IMR-90 (cell line): ENCODE results near the gene SH3RF3. TPM values are rescaled to one million over a fixed set of nuclear protein-coding genes. Genes with fewer than 3 reads are reported as not detected.

Experiments
- ATAC-seq: fragments of 200-7000 bp; cut with Tn5 transposase; 2 replicates; pipeline ENCODE4 v1.9.1; 2020; ENCODE audit warnings: low read depth, mild to moderate bottlenecking, moderate library complexity
- BruUV-seq: library from RNA; stranded (reverse); fragments of 400-500 nt; replicated peaks from 2 replicates; lab custom pipeline; 2021; lab: Mats Ljungman, UMichigan
- CTCF ChIA-PET: fragments of 300-600 bp; formaldehyde crosslinking; extraction: SDS; loops from one replicate; lab custom pipeline; 2021; ENCODE audit warnings: antibody characterized with exemption; lab: Yijun Ruan, JAX
- POLR2A ChIA-PET: fragments of 300-600 bp; sonication (Branson Sonifier 250); formaldehyde crosslinking; loops from one replicate; lab custom pipeline; 2022; ENCODE audit warnings: antibody characterized with exemption; ENCODE audit not compliant: unreplicated experiment; lab: Charles Lee
- DNase-seq: peaks from one replicate; pipeline ENCODE4 v3.0.0; 2013
- H2AFZ ChIP-seq: replicated peaks from 2 replicates; pipeline ENCODE3; 2013; ENCODE audit warnings: low read length, mild to moderate bottlenecking; ENCODE audit not compliant: poor library complexity
- H2AK5ac ChIP-seq: 2 replicates; pipeline ENCODE4 v1.6.1; 2013; ENCODE audit warnings: low read depth, low read length, inconsistent platforms
- H2AK9ac ChIP-seq: replicated peaks from 2 replicates; pipeline ENCODE3; 2013; ENCODE audit warnings: mild to moderate bottlenecking, low read depth, low read length, moderate library complexity; ENCODE audit not compliant: poor library complexity
- H2BK120ac ChIP-seq: 2 replicates; pipeline ENCODE4 v1.6.1; 2013; ENCODE audit warnings: low read depth, low read length, inconsistent platforms
- H2BK15ac ChIP-seq: 3 replicates; pipeline ENCODE4 v1.6.1; 2013; ENCODE audit warnings: low read depth, low read length, inconsistent platforms
- H2BK20ac ChIP-seq: 2 replicates; pipeline ENCODE4 v1.6.1; 2013; ENCODE audit warnings: low read depth, mild to moderate bottlenecking, inconsistent platforms, low read length, moderate library complexity
- H2BK5ac ChIP-seq: 2 replicates; pipeline ENCODE4 v1.6.1; 2013; ENCODE audit warnings: mild to moderate bottlenecking, low read depth, low read length, inconsistent platforms; ENCODE audit not compliant: poor library complexity, severe bottlenecking
- H3K14ac ChIP-seq: replicated peaks from 2 replicates; pipeline ENCODE4 v1.6.1; 2013; ENCODE audit warnings: low read depth, low read length, inconsistent platforms
- H3K18ac ChIP-seq: 2 replicates; pipeline ENCODE4 v1.6.1; 2013; ENCODE audit warnings: low read depth, low read length, control low read depth
- H3K23ac ChIP-seq: 2 replicates; pipeline ENCODE4 v1.6.1; 2013; ENCODE audit warnings: low read depth, low read length, inconsistent platforms
- H3K27ac ChIP-seq: 2 replicates; pipeline ENCODE4 v1.5.1; 2013; ENCODE audit warnings: mild to moderate bottlenecking, control low read depth, low read length; ENCODE audit not compliant: insufficient read depth
- H3K27me3 ChIP-seq: 2 replicates; pipeline ENCODE4 v1.6.1; 2013; ENCODE audit warnings: low read length; ENCODE audit not compliant: control insufficient read depth, insufficient read depth
- H3K36me3 ChIP-seq: 2 replicates; pipeline ENCODE4 v1.6.1; 2013; ENCODE audit warnings: low read length, mixed read lengths; ENCODE audit not compliant: control insufficient read depth, insufficient read depth
- H3K4ac ChIP-seq: 2 replicates; pipeline ENCODE4 v1.6.1; 2013; ENCODE audit warnings: low read depth, low read length, inconsistent platforms
- H3K4me1 ChIP-seq: 2 replicates; pipeline ENCODE4 v1.6.1; 2013; ENCODE audit warnings: low read length, mixed read lengths; ENCODE audit not compliant: control insufficient read depth, insufficient read depth
- H3K4me2 ChIP-seq: 2 replicates; pipeline ENCODE4 v1.6.1; 2013; ENCODE audit warnings: low read depth, mild to moderate bottlenecking, control low read depth, low read length, moderate library complexity
- H3K4me3 ChIP-seq: 2 replicates; pipeline ENCODE4 v1.5.1; 2013; ENCODE audit warnings: low read depth, mild to moderate bottlenecking, control low read depth, low read length, moderate library complexity; ENCODE audit not compliant: insufficient read depth
- H3K56ac ChIP-seq: 2 replicates; pipeline ENCODE4 v1.6.1; 2013; ENCODE audit warnings: low read length, inconsistent platforms; ENCODE audit not compliant: insufficient read depth; ENCODE audit errors: extremely low read depth
- H3K79me1 ChIP-seq, 2 experiments: 2 replicates each; pipeline ENCODE4 v1.6.1; 2013; ENCODE audit warnings: low read length in 2 of 2, inconsistent platforms in 1 of 2, low read depth in 1 of 2
- H3K9ac ChIP-seq: 2 replicates; pipeline ENCODE4 v1.6.1; 2013; ENCODE audit warnings: low read depth, low read length, control low read depth
- H3K9me1 ChIP-seq: 2 replicates; pipeline ENCODE4 v1.6.1; 2013; ENCODE audit warnings: low read length, inconsistent platforms; ENCODE audit not compliant: insufficient read depth
- H3K9me3 ChIP-seq: 2 replicates; pipeline ENCODE4 v1.6.1; 2013; ENCODE audit warnings: low read length; ENCODE audit not compliant: control insufficient read depth, insufficient read depth
- H4K20me1 ChIP-seq: 2 replicates; pipeline ENCODE4 v1.6.1; 2013; ENCODE audit warnings: low read length, inconsistent platforms; ENCODE audit not compliant: insufficient read depth
- H4K5ac ChIP-seq: 2 replicates; pipeline ENCODE4 v1.6.1; 2013; ENCODE audit warnings: mild to moderate bottlenecking, low read depth, low read length, control low read depth
- H4K8ac ChIP-seq, 2 experiments: 2 replicates each; pipeline ENCODE4 v1.6.1; 2013; ENCODE audit warnings: low read depth in 2 of 2, low read length in 2 of 2, control low read depth in 1 of 2, inconsistent platforms in 1 of 2
- H4K91ac ChIP-seq: 2 replicates; pipeline ENCODE4 v1.6.1; 2013; ENCODE audit warnings: low read depth, low read length, inconsistent platforms; ENCODE audit not compliant: insufficient read depth
- BHLHE40 ChIP-seq: fragments of 150-350 bp; IDR thresholded peaks from 2 replicates; pipeline ENCODE4 v1.6.1; 2016; ENCODE audit warnings: mild to moderate bottlenecking, low read depth, low read length
- CHD1 ChIP-seq: IDR thresholded peaks from 2 replicates; pipeline ENCODE4 v1.6.1; 2012; ENCODE audit warnings: low read depth, low read length, improper control_type of control experiment
- CTCF ChIP-seq: conservative IDR thresholded peaks from 2 replicates; pipeline ENCODE4 v1.5.1; 2012; ENCODE audit warnings: mild to moderate bottlenecking, low read depth, low read length, improper control_type of control experiment
- ELK1 ChIP-seq: fragments of 150-350 bp; IDR thresholded peaks from 2 replicates; pipeline ENCODE4 v1.6.1; 2016; ENCODE audit warnings: low read depth, mild to moderate bottlenecking, low read length, moderate library complexity, borderline replicate concordance
- FOS ChIP-seq: fragments of 150-350 bp; IDR thresholded peaks from 2 replicates; pipeline ENCODE4 v1.6.1; 2016; ENCODE audit warnings: low read depth, low read length
- MAFK ChIP-seq: IDR thresholded peaks from 2 replicates; pipeline ENCODE4 v1.6.1; 2012; ENCODE audit warnings: low read depth, low read length, improper control_type of control experiment
- MAZ ChIP-seq: IDR thresholded peaks from 2 replicates; pipeline ENCODE4 v1.6.1; 2012; ENCODE audit warnings: low read depth, mild to moderate bottlenecking, low read length, improper control_type of control experiment, moderate library complexity, borderline replicate concordance
- MXI1 ChIP-seq: IDR thresholded peaks from 2 replicates; pipeline ENCODE4 v1.6.1; 2012; ENCODE audit warnings: low read depth, mild to moderate bottlenecking, low read length, moderate library complexity, borderline replicate concordance
- NFE2L2 ChIP-seq: fragments of 150-350 bp; IDR thresholded peaks from 2 replicates; pipeline ENCODE4 v1.6.1; 2016; ENCODE audit warnings: low read depth, mild to moderate bottlenecking, low read length
- RAD21 ChIP-seq: IDR thresholded peaks from 2 replicates; pipeline ENCODE4 v1.6.1; 2012; ENCODE audit warnings: low read length, improper control_type of control experiment
- RCOR1 ChIP-seq: IDR thresholded peaks from 2 replicates; pipeline ENCODE4 v1.6.1; 2012; ENCODE audit warnings: mild to moderate bottlenecking, low read length, improper control_type of control experiment; ENCODE audit not compliant: insufficient replicate concordance
- SMC3 ChIP-seq: fragments of 150-350 bp; IDR thresholded peaks from 2 replicates; pipeline ENCODE4 v1.6.1; 2016; ENCODE audit warnings: low read depth, mild to moderate bottlenecking, antibody characterized with exemption, low read length, moderate library complexity
- USF2 ChIP-seq: fragments of 150-350 bp; IDR thresholded peaks from 2 replicates; pipeline ENCODE4 v1.6.1; 2017; ENCODE audit warnings: mild to moderate bottlenecking, antibody characterized with exemption, low read length, low read depth
- WGBS, 2 experiments: methylation state at CpG; one replicate each; pipeline versions ENCODE4 v1.1.5 to v1.1.7; 2013; ENCODE audit warnings: missing lambda C conversion rate in 2 of 2; ENCODE audit not compliant: insufficient read length in 1 of 2; ENCODE audit errors: extremely low coverage in 2 of 2; 5-methylcytosine and 5-hydroxymethylcytosine counted together
- dilution Hi-C: fragments of 300-500 bp; cut with HindIII; formaldehyde crosslinking; loops from one replicate; pipeline ENCODE4 v1.14.3; 2018; ENCODE audit warnings: low sequenced_read_pairs; ENCODE audit not compliant: unreplicated experiment
- in situ Hi-C: fragments of 300-500 bp; cut with MboI; formaldehyde crosslinking; loops from 3 replicates; pipeline ENCODE4 v1.14.3; 2019; ENCODE audit warnings: low sequenced_read_pairs, inconsistent platforms, mixed read lengths
- intact Hi-C: fragments of 100-400 bp; cut with micrococcal nuclease; formaldehyde crosslinking; loops from 2 replicates; pipeline ENCODE4 v1.10.0; 2022
- polyA plus RNA-seq, 3 experiments: library from polyadenylated mRNA; depleted of rRNA; stranded (reverse); fragments of >200 nt; gene quantifications; 2 replicates each; pipeline ENCODE4 v1.2.3, GENCODE V29; 2012; ENCODE audit warnings: low replicate concordance in 1 of 3
- total RNA-seq: library from RNA; depleted of rRNA; stranded (reverse); fragments of >200 nt; gene quantifications from 2 replicates; pipeline ENCODE4 v1.2.3, GENCODE V29; 2012

The SH3RF3 gene
- total and polyA plus RNA-seq, 2 of the 4 experiments (the other 2 are of a cell fraction): 3.4 to 5.3 TPM

- Histone ChIP-seq H3K79me1 (peaks cover 5 to 13% of the 10 kb centered on the region in 2 experiments; a peak in 2 of 4 replicates), H3K4me2 (no peak overlapping the region), H2BK5ac (no peak overlapping the region), H4K5ac (no peak overlapping the region), H2BK15ac (no peak overlapping the region), H3K4me3 (no peak overlapping the region), H3K14ac (no peak overlapping the region), H3K9me1 (peaks cover 16% of the 10 kb centered on the region; the same call in 1 of the 2 replicates), H3K18ac (no peak overlapping the region), H4K8ac (no peak overlapping the region), H3K4ac (no peak overlapping the region), H3K9ac (no peak overlapping the region), H3K36me3 (peaks cover 22% of the 10 kb centered on the region), H2AK9ac (no peak overlapping the region), H2BK20ac (no peak overlapping the region), H2AFZ (no peak overlapping the region), H3K4me1 (no peaks in the 10 kb centered on the region), H2BK120ac (no peak overlapping the region), H3K27ac (no peak overlapping the region), H3K9me3 (no peaks in the 10 kb centered on the region), H4K20me1 (no peaks in the 10 kb centered on the region; the same call in 1 of the 2 replicates), H3K56ac (no peak overlapping the region), H3K27me3 (no peaks in the 10 kb centered on the region), H3K23ac (no peak overlapping the region), H4K91ac (no peak overlapping the region), H2AK5ac (no peak overlapping the region)
- CTCF ChIA-PET: no interaction called here
- TF ChIP-seq RCOR1: no peak
- TF ChIP-seq MXI1: no peak
- no peak for TF ChIP-seq CHD1
- no peak for TF ChIP-seq ELK1
- TF ChIP-seq USF2: no peak
- TF ChIP-seq NFE2L2: no peak
- no peak for TF ChIP-seq MAFK
- no peak for TF ChIP-seq MAZ
- no peak for TF ChIP-seq RAD21
- TF ChIP-seq CTCF: no peak
- TF ChIP-seq SMC3: no peak
- no peak for TF ChIP-seq FOS
- TF ChIP-seq BHLHE40: no peak
- no TSS peak for BruUV-seq
- no peak for DNase-seq
- intact Hi-C loops (no loop called here), in situ Hi-C loops (no loop called here), dilution Hi-C loops (no loop called here)
- POLR2A ChIA-PET: no interaction called here
- 98% methylated on average over 4 of the region's 4 CpGs; no CpG with 5 or more reads in 1 of the 2 experiments for WGBS, 2 experiments
- ATAC-seq: no peak
These were observed 331.7 kb downstream of the SH3RF3 start for GRCh38 chr2:109460553-109461324.
